Mesenchymal stem cell (in vitro differentiated cells and primary cell): ENCODE measurements around the gene GPR158.

ENCODE experiments used
- DNase-seq: peaks from one replicate; pipeline ENCODE4 v3.0.0-alpha.2; 2013
- H2AFZ ChIP-seq: one replicate; pipeline ENCODE4 v1.6.1; 2013; ENCODE audit warnings: low read depth, mild to moderate bottlenecking, control low read depth, inconsistent platforms, low read length, moderate library complexity
- H2AK5ac ChIP-seq: 2 replicates; pipeline ENCODE4 v1.6.1; 2013; ENCODE audit warnings: low read length, moderate library complexity, mild to moderate bottlenecking, inconsistent platforms; ENCODE audit not compliant: severe bottlenecking
- H2BK120ac ChIP-seq: one replicate; pipeline ENCODE4 v1.6.1; 2013; ENCODE audit warnings: low read depth, mild to moderate bottlenecking, inconsistent platforms, low read length, moderate library complexity
- H2BK12ac ChIP-seq, 2 experiments: one replicate each; pipeline ENCODE4 v1.6.1; 2013; ENCODE audit warnings: inconsistent platforms in 2 of 2, low read length in 2 of 2, mild to moderate bottlenecking in 2 of 2, moderate library complexity in 2 of 2, control low read depth in 1 of 2
- H2BK15ac ChIP-seq: one replicate; pipeline ENCODE4 v1.6.1; 2013; ENCODE audit warnings: mild to moderate bottlenecking, low read depth, inconsistent platforms; ENCODE audit not compliant: poor library complexity, severe bottlenecking
- H2BK5ac ChIP-seq: 2 replicates; pipeline ENCODE4 v1.6.1; 2013; ENCODE audit warnings: low read depth, mild to moderate bottlenecking, low read length, control low read depth, inconsistent platforms; ENCODE audit not compliant: poor library complexity, severe bottlenecking
- H3K14ac ChIP-seq, 2 experiments: one replicate each; pipeline ENCODE4 v1.6.1; 2013; ENCODE audit warnings: inconsistent platforms in 2 of 2, low read length in 2 of 2, control low read depth in 1 of 2, mild to moderate bottlenecking in 1 of 2, moderate library complexity in 1 of 2
- H3K18ac ChIP-seq, 2 experiments: one replicate each; pipeline ENCODE4 v1.6.1; 2013; ENCODE audit warnings: inconsistent platforms in 2 of 2, low read length in 2 of 2, control low read depth in 1 of 2, low read depth in 1 of 2, mild to moderate bottlenecking in 1 of 2
- H3K23ac ChIP-seq, 2 experiments: one replicate each; pipeline ENCODE4 v1.6.1; 2013; ENCODE audit warnings: inconsistent platforms in 2 of 2, low read length in 2 of 2, mild to moderate bottlenecking in 2 of 2, moderate library complexity in 2 of 2, control low read depth in 1 of 2
- H3K27ac ChIP-seq: 2 replicates; pipeline ENCODE4 v1.5.1; 2013; ENCODE audit warnings: mild to moderate bottlenecking, moderate library complexity, low read length, control low read depth, inconsistent platforms; ENCODE audit not compliant: poor library complexity, severe bottlenecking
- H3K27me3 ChIP-seq, 2 experiments: 2 replicates each; pipeline versions ENCODE4 v1.6.1 to v1.7.0; 2013; ENCODE audit warnings: low read length in 2 of 2, mild to moderate bottlenecking in 2 of 2, moderate library complexity in 2 of 2, control low read depth in 1 of 2, inconsistent platforms in 1 of 2; ENCODE audit not compliant: control insufficient read depth in 1 of 2, insufficient read depth in 1 of 2
- H3K36me3 ChIP-seq, 2 experiments: 2 replicates each; pipeline versions ENCODE4 v1.6.1 to v1.7.0; 2013; ENCODE audit warnings: low read length in 2 of 2, control low read depth in 1 of 2, inconsistent platforms in 1 of 2, low read depth in 1 of 2, mild to moderate bottlenecking in 1 of 2; ENCODE audit not compliant: insufficient read depth in 2 of 2, control insufficient read depth in 1 of 2
- H3K4ac ChIP-seq, 2 experiments: one replicate each; pipeline ENCODE4 v1.6.1; 2013; ENCODE audit warnings: inconsistent platforms in 2 of 2, low read length in 2 of 2, mild to moderate bottlenecking in 2 of 2, moderate library complexity in 2 of 2, control low read depth in 1 of 2, low read depth in 1 of 2
- H3K4me1 ChIP-seq: 2 replicates; pipeline ENCODE4 v1.6.1; 2013; ENCODE audit warnings: low read depth, low read length, control low read depth; ENCODE audit not compliant: control insufficient read depth, insufficient read depth
- H3K4me2 ChIP-seq: 2 replicates; pipeline ENCODE4 v1.6.1; 2013; ENCODE audit warnings: low read length, mild to moderate bottlenecking, inconsistent platforms; ENCODE audit not compliant: poor library complexity, severe bottlenecking
- H3K4me3 ChIP-seq, 2 experiments: 2 replicates each; pipeline versions ENCODE4 v1.5.1 to v1.7.0; 2013; ENCODE audit warnings: low read length in 2 of 2, mild to moderate bottlenecking in 2 of 2, control low read depth in 1 of 2, low read depth in 1 of 2; ENCODE audit not compliant: insufficient read depth in 1 of 2
- H3K79me1 ChIP-seq: replicated peaks from 2 replicates; pipeline ENCODE4 v1.6.1; 2013; ENCODE audit warnings: mild to moderate bottlenecking, control low read depth, low read length, inconsistent platforms; ENCODE audit not compliant: poor library complexity, severe bottlenecking
- H3K9ac ChIP-seq: 2 replicates; pipeline ENCODE4 v1.7.0; 2013; ENCODE audit warnings: mild to moderate bottlenecking, low read length, moderate library complexity
- H3K9me3 ChIP-seq: 2 replicates; pipeline ENCODE4 v1.7.0; 2013; ENCODE audit warnings: mild to moderate bottlenecking, low read length; ENCODE audit not compliant: control insufficient read depth
- H4K8ac ChIP-seq: one replicate; pipeline ENCODE4 v1.6.1; 2013; ENCODE audit warnings: inconsistent platforms, mild to moderate bottlenecking, low read length, moderate library complexity
- H4K91ac ChIP-seq: one replicate; pipeline ENCODE4 v1.6.1; 2013; ENCODE audit warnings: mild to moderate bottlenecking, low read length, inconsistent platforms
- WGBS: methylation state at CpG from one replicate; pipeline ENCODE4 v1.1.7; 2013; ENCODE audit warnings: mixed read lengths; 5-methylcytosine and 5-hydroxymethylcytosine counted together

Gene GPR158

GRCh38 chr10:25444266-25444665 is 269.5 kb downstream of the GPR158 start:
- no peaks in the 10 kb centered on the region for H3K27me3 ChIP-seq
- H2BK120ac ChIP-seq, result no peak overlapping the region
- H4K91ac ChIP-seq, result no peak overlapping the region
- no peaks in the 10 kb centered on the region for H3K9me3 ChIP-seq
- no peak overlapping the region for H3K27ac ChIP-seq
- H3K4me3 ChIP-seq, result no peak overlapping the region
- no peaks in the 10 kb centered on the region for H3K79me1 ChIP-seq
- H3K36me3 ChIP-seq, result no peaks in the 10 kb centered on the region
- H2AFZ ChIP-seq, result no peak overlapping the region
- no peak overlapping the region for H3K18ac ChIP-seq
- H3K14ac ChIP-seq, result no peak overlapping the region
- no peak overlapping the region for H3K23ac ChIP-seq
- no peak for DNase-seq
- no peak overlapping the region for H4K8ac ChIP-seq
- WGBS, result 87% methylated on average over 5 of the region's 6 CpGs
- no peak overlapping the region for H2AK5ac ChIP-seq
- no peak overlapping the region for H2BK5ac ChIP-seq
- no peak overlapping the region for H2BK15ac ChIP-seq
- no peak overlapping the region for H3K4me2 ChIP-seq
- H3K4ac ChIP-seq, result no peak overlapping the region
- no peak overlapping the region for H3K9ac ChIP-seq
- no peaks in the 10 kb centered on the region for H3K4me1 ChIP-seq
- H2BK12ac ChIP-seq, result no peak overlapping the region

- Histone ChIP-seq H2AFZ (no peak overlapping the region), H3K27me3 (no peaks in the 10 kb centered on the region), H3K14ac (no peak overlapping the region), H3K36me3 (no peaks in the 10 kb centered on the region), H4K8ac (no peak overlapping the region), H3K4me2 (no peak overlapping the region), H4K91ac (no peak overlapping the region), H3K18ac (no peak overlapping the region), H2BK12ac (no peak overlapping the region), H3K4ac (no peak overlapping the region), H3K9me3 (peaks cover 7% of the 10 kb centered on the region), H2BK120ac (no peak overlapping the region), H3K27ac (no peak overlapping the region), H3K4me1 (no peaks in the 10 kb centered on the region), H3K9ac (no peak overlapping the region), H3K79me1 (no peaks in the 10 kb centered on the region), H2BK15ac (no peak overlapping the region), H3K23ac (no peak overlapping the region), H2BK5ac (no peak overlapping the region), H2AK5ac (no peak overlapping the region), H3K4me3 (no peak overlapping the region)
- DNase-seq, result no peak
- WGBS, result no CpG with 5 or more reads among the region's 4 CpGs
These were observed 276.6 kb downstream of the GPR158 start for GRCh38 chr10:25451401-25451800.

GRCh38 chr10:25453619-25454018 is 278.8 kb downstream of the GPR158 start:
- H2BK5ac ChIP-seq, result no peak overlapping the region
- H2AK5ac ChIP-seq, result no peak overlapping the region
- H2BK12ac ChIP-seq, result no peak overlapping the region
- WGBS, result 88% methylated on average over 1 of the region's 1 CpG
- no peaks in the 10 kb centered on the region for H3K79me1 ChIP-seq
- H3K9ac ChIP-seq, result no peak overlapping the region
- H3K27me3 ChIP-seq, result no peaks in the 10 kb centered on the region
- H3K27ac ChIP-seq, result no peak overlapping the region
- H3K14ac ChIP-seq, result no peak overlapping the region
- no peak overlapping the region for H2AFZ ChIP-seq
- no peak overlapping the region for H3K4ac ChIP-seq
- no peak overlapping the region for H3K23ac ChIP-seq
- no peak overlapping the region for H3K18ac ChIP-seq
- no peaks in the 10 kb centered on the region for H3K4me1 ChIP-seq
- H2BK15ac ChIP-seq, result no peak overlapping the region
- H2BK120ac ChIP-seq, result no peak overlapping the region
- H3K9me3 ChIP-seq, result peaks cover 7% of the 10 kb centered on the region
- no peak overlapping the region for H3K4me3 ChIP-seq
- no peak overlapping the region for H4K8ac ChIP-seq
- no peak overlapping the region for H4K91ac ChIP-seq
- H3K4me2 ChIP-seq, result no peak overlapping the region
- H3K36me3 ChIP-seq, result no peaks in the 10 kb centered on the region
- no peak for DNase-seq

- no peaks in the 10 kb centered on the region for H3K4me1 ChIP-seq
- DNase-seq, result peak; percentile 8
- H3K4me2 ChIP-seq, result no peak overlapping the region
- H3K18ac ChIP-seq, result no peak overlapping the region
- no peak overlapping the region for H2BK15ac ChIP-seq
- no peak overlapping the region for H3K23ac ChIP-seq
- H4K8ac ChIP-seq, result no peak overlapping the region
- H3K36me3 ChIP-seq, result no peaks in the 10 kb centered on the region
- no peak overlapping the region for H3K9ac ChIP-seq
- H3K4ac ChIP-seq, result no peak overlapping the region
- no peak overlapping the region for H4K91ac ChIP-seq
- no peak overlapping the region for H2AFZ ChIP-seq
- no peaks in the 10 kb centered on the region for H3K27me3 ChIP-seq
- H2AK5ac ChIP-seq, result no peak overlapping the region
- no peak overlapping the region for H2BK5ac ChIP-seq
- no peak overlapping the region for H3K14ac ChIP-seq
- whole genome bisulfite sequencing, result 73% methylated on average over 1 of the region's 4 CpGs
- H3K4me3 ChIP-seq, result no peak overlapping the region
- no peak overlapping the region for H2BK12ac ChIP-seq
- peaks cover 7% of the 10 kb centered on the region for H3K9me3 ChIP-seq
- H3K27ac ChIP-seq, result no peak overlapping the region
- no peak overlapping the region for H2BK120ac ChIP-seq
- no peaks in the 10 kb centered on the region for H3K79me1 ChIP-seq
These were observed 281.3 kb downstream of the GPR158 start for GRCh38 chr10:25455980-25456567.
